ENCODE results near the gene CKLF.

DNA sequence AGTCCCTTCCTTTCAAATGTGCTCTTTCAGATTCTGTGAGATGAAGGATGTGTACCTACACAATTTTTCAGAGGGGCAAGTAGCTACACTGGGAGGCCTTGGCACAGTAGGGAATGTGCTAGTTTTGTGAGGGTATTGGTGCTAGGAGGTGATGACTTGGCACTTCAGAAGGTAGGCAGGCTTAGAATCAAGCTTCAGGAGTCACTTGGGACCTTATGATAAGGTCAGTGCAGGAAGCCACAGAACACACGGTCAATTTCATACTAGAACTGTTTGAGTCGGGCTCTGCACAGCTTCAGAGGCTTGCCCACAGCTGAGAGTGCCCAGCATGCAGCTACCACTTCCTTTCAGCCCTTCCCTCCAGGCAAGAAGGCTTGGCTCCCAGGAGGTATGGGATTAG lies 20.0 kb downstream of the CKLF start:
- TF ChIP-seq POLR2A (IDR thresholded peaks at IDR 0.05; ENCODE audit: low read depth, low read length) (no peak), POLR2AphosphoS5 (IDR thresholded peaks at IDR 0.05; ENCODE audit: low read depth, low read length) (no peak), PAX5 (IDR thresholded peaks at IDR 0.05; ENCODE audit: insufficient read depth, low read length, severe bottlenecking) (no peak), TAF1 (IDR thresholded peaks at IDR 0.05; ENCODE audit: low read depth, low read length) (no peak)
